Colonic mucosa (tissue), 4 donors: ENCODE measurements around the gene MRPL58. TPM values are rescaled to one million over a fixed set of nuclear protein-coding genes. Genes with fewer than 3 reads are reported as not detected.

ENCODE experiments used
- DNase-seq: peaks from one replicate; pipeline ENCODE4 v3.0.0-alpha.2; 2020
- H3K27ac ChIP-seq: fragments of 200-600 bp; one replicate; pipeline ENCODE4 v1.8.0; 2021
- H3K27me3 ChIP-seq: fragments of 200-600 bp; one replicate; pipeline ENCODE4 v1.8.0; 2021
- H3K36me3 ChIP-seq: fragments of 200-600 bp; one replicate; pipeline ENCODE4 v1.8.0; 2021
- H3K4me1 ChIP-seq: fragments of 200-600 bp; one replicate; pipeline ENCODE4 v1.8.0; 2021; ENCODE audit warnings: mild to moderate bottlenecking
- H3K4me3 ChIP-seq: fragments of 200-600 bp; one replicate; pipeline ENCODE4 v1.8.0; 2021
- H3K9ac ChIP-seq, 2 donors: one replicate each; pipeline ENCODE4 v1.7.0; 2013; ENCODE audit warnings: control low read depth in 2 of 2, low read depth in 2 of 2, low read length in 2 of 2
- H3K9me3 ChIP-seq: fragments of 200-600 bp; one replicate; pipeline ENCODE4 v1.8.0; 2021
- CTCF ChIP-seq: fragments of 200-600 bp; IDR thresholded peaks from one replicate; pipeline ENCODE4 v1.8.0; 2022; ENCODE audit warnings: antibody characterized with exemption, mild to moderate bottlenecking
- intact Hi-C: fragments of 100-400 bp; cut with DNase I; formaldehyde crosslinking; loops from one replicate; pipeline ENCODE4 v1.14.1; 2022
- total RNA-seq, 2 donors: library from RNA; stranded (reverse); fragmentation: NEBNext Ultra II Directional in 1 of 2; extraction: Animal tissue kit (Norgen Biotek cat#: 25700) in 1 of 2; gene quantifications; one replicate each; pipeline ENCODE4 v1.2.1, GENCODE V29; 2021
- donor health status: healthy.
- donor health status: DM: no; HTN: no; CAD: no.
- donor health status: DM: no; HTN: no; CAD: no.

Gene MRPL58
- total RNA-seq, 2 donors from 2014 or later: 27.2 to 50.1 TPM

- no peak for TF ChIP-seq CTCF
- DNase-seq: no peak
- H3K4me1 ChIP-seq: no peaks in the 10 kb centered on the region
- H3K4me3 ChIP-seq: no peak overlapping the region
- H3K9ac ChIP-seq: no peak overlapping the region
- no peaks in the 10 kb centered on the region for H3K9me3 ChIP-seq
- no peak overlapping the region for H3K27ac ChIP-seq
- no peaks in the 10 kb centered on the region for H3K36me3 ChIP-seq
- no peaks in the 10 kb centered on the region for H3K27me3 ChIP-seq
- intact Hi-C loops: no loop called here
Measured at GRCh38 chr17:74999523-74999922, 12.9 kb upstream of the MRPL58 start.

GRCh38 chr17:75001915-75002843 lies 10.3 kb upstream of the MRPL58 start:
- H3K36me3 ChIP-seq: no peaks in the 10 kb centered on the region
- TF ChIP-seq CTCF: no peak
- no peaks in the 10 kb centered on the region for H3K9me3 ChIP-seq
- no peaks in the 10 kb centered on the region for H3K4me1 ChIP-seq
- intact Hi-C loops: no loop called here
- DNase-seq: no peak
- no peak overlapping the region for H3K9ac ChIP-seq
- H3K4me3 ChIP-seq: no peak overlapping the region
- H3K27me3 ChIP-seq: no peaks in the 10 kb centered on the region
- no peak overlapping the region for H3K27ac ChIP-seq

- intact Hi-C loops: no loop called here
- no peak for TF ChIP-seq CTCF
Measured at GRCh38 chr17:75003070-75003956, 9.2 kb upstream of the MRPL58 start.

DNA sequence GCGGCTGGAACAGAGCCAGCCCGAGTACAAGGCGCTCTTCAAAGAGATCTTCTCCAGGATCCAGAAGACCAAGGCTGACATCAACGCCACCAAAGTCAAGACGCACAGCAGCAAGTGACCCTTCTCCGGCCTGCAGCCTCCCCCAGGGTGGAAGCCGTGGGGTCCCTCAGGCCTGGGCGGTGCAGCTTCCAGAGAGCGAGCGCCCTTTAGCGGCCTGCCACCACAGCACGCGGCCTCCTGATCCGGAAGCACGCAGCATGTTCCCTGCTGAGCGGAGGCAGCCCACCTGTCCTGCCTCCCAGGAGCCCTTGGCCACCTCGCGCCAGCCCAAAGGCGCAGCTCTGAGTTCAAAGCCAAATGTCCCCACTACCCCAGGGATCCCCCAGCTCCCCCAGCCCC lies 8.5 kb upstream of the MRPL58 start:
- Histone ChIP-seq H3K27me3 (no peaks in the 10 kb centered on the region), H3K4me1 (no peaks in the 10 kb centered on the region), H3K9me3 (no peaks in the 10 kb centered on the region), H3K27ac (no peak overlapping the region), H3K9ac (no peak overlapping the region), H3K4me3 (no peak overlapping the region), H3K36me3 (no peaks in the 10 kb centered on the region)
- no peak for DNase-seq
- intact Hi-C loops: no loop called here
- TF ChIP-seq CTCF: no peak

More at GRCh38 chr17:75003070-75003956, 9.2 kb upstream of the MRPL58 start:
- no peaks in the 10 kb centered on the region for H3K4me1 ChIP-seq
- H3K4me3 ChIP-seq: no peak overlapping the region
- peak overlapping the region in 1 of 2 donors; percentile 24 for H3K9ac ChIP-seq
- H3K9me3 ChIP-seq: no peaks in the 10 kb centered on the region
- no peaks in the 10 kb centered on the region for H3K27me3 ChIP-seq
- DNase-seq: no peak
- H3K27ac ChIP-seq: no peak overlapping the region
- H3K36me3 ChIP-seq: no peaks in the 10 kb centered on the region

DNA sequence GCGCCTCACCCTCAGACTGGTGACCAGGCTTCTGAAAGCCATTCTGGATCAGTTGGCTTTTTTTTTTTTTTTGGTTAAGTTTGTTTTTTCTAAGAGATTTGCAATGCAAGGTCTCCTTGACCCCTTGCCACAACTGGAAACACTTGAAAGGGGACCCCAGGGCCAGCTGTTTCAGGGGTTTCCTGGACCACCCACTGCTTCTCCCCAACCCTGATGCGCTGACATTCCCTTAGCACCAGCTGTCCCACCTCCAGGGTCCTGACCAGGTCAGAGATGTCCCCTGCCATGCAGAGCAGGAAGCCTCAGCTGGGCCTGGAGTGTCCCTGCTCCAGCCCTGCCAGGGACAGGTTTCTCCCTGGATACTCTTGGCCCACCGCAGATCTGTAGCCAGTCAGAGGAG lies 8.1 kb upstream of the MRPL58 start:
- Histone ChIP-seq H3K9me3 (no peaks in the 10 kb centered on the region), H3K27me3 (no peaks in the 10 kb centered on the region), H3K4me1 (no peaks in the 10 kb centered on the region), H3K4me3 (no peak overlapping the region), H3K27ac (no peak overlapping the region), H3K36me3 (no peaks in the 10 kb centered on the region), H3K9ac (no peak overlapping the region)
- TF ChIP-seq CTCF: no peak
- intact Hi-C loops: no loop called here
- DNase-seq: no peak
